SK-N-SH (cell line): Measurements from ENCODE around the gene SYT6.

Experiments
- CHD2 ChIP-seq: fragments of 150-350 bp; IDR thresholded peaks from 2 replicates; pipeline ENCODE4 v1.6.1; 2018; ENCODE audit warnings: low read length; ENCODE audit not compliant: partially characterized antibody
- ELF1 ChIP-seq: IDR thresholded peaks from 2 replicates; pipeline ENCODE4 v1.4.0; 2012
- EP300 ChIP-seq, 2 experiments: IDR thresholded peaks; 2 replicates each; pipeline versions ENCODE4 v1.4.0 to v1.6.1; 2012; ENCODE audit warnings: borderline replicate concordance in 1 of 2, low read depth in 1 of 2, low read length in 1 of 2
- FOXM1 ChIP-seq: IDR thresholded peaks from 2 replicates; pipeline ENCODE4 v1.4.0; 2012; ENCODE audit warnings: low read depth, mild to moderate bottlenecking
- IRF3 ChIP-seq: fragments of 150-350 bp; IDR thresholded peaks from 2 replicates; pipeline ENCODE4 v1.6.1; 2016; ENCODE audit warnings: mild to moderate bottlenecking, low read depth, low read length
- MXI1 ChIP-seq: IDR thresholded peaks from 2 replicates; pipeline ENCODE4 v1.6.1; 2012; ENCODE audit warnings: mild to moderate bottlenecking, low read depth, low read length, improper control_type of control experiment
- POLR2AphosphoS5 ChIP-seq: IDR thresholded peaks from 2 replicates; pipeline ENCODE4 v1.6.1; 2012; ENCODE audit warnings: low read depth, low read length
- SIN3A ChIP-seq: IDR thresholded peaks from 2 replicates; pipeline ENCODE4 v1.6.1; 2012; ENCODE audit warnings: low read depth, mild to moderate bottlenecking, low read length, moderate library complexity, borderline replicate concordance
- TAF1 ChIP-seq: IDR thresholded peaks from 2 replicates; pipeline ENCODE4 v1.6.1; 2012; ENCODE audit warnings: low read depth, mild to moderate bottlenecking, low read length, moderate library complexity, borderline replicate concordance
- TF ChIP-seq, protein P1 (sequence below): IDR thresholded peaks from 2 replicates; pipeline ENCODE4 v1.4.0; 2012; ENCODE audit warnings: low read depth, borderline replicate concordance
- TF ChIP-seq, protein P2 (sequence below): fragments of 200-600 bp; sonication (generic); IDR thresholded peaks from 2 replicates; pipeline ENCODE4 v1.6.1; 2017; ENCODE audit warnings: antibody characterized with exemption, mild to moderate bottlenecking, moderate library complexity
- TF ChIP-seq, protein P3 (sequence below): IDR thresholded peaks from 2 replicates; pipeline ENCODE4 v1.6.1; 2012; ENCODE audit warnings: mild to moderate bottlenecking, low read depth, low read length, moderate library complexity

GRCh38 chr1:114195819-114196218 is 42.1 kb upstream of the SYT6 start:
- TF ChIP-seq EP300 (IDR thresholded peaks at IDR 0.05; ENCODE audit: borderline replicate concordance in 1 of 2, low read depth in 1 of 2, low read length in 1 of 2) (no peak), MXI1 (no peak), CHD2 (no peak), TAF1 (no peak), ELF1 (no peak), IRF3 (no peak), SIN3A (no peak), POLR2AphosphoS5 (no peak), FOXM1 (no peak)
- TF ChIP-seq, protein P1, sequence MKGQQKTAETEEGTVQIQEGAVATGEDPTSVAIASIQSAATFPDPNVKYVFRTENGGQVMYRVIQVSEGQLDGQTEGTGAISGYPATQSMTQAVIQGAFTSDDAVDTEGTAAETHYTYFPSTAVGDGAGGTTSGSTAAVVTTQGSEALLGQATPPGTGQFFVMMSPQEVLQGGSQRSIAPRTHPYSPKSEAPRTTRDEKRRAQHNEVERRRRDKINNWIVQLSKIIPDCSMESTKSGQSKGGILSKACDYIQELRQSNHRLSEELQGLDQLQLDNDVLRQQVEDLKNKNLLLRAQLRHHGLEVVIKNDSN: no peak
- TF ChIP-seq, protein P2, sequence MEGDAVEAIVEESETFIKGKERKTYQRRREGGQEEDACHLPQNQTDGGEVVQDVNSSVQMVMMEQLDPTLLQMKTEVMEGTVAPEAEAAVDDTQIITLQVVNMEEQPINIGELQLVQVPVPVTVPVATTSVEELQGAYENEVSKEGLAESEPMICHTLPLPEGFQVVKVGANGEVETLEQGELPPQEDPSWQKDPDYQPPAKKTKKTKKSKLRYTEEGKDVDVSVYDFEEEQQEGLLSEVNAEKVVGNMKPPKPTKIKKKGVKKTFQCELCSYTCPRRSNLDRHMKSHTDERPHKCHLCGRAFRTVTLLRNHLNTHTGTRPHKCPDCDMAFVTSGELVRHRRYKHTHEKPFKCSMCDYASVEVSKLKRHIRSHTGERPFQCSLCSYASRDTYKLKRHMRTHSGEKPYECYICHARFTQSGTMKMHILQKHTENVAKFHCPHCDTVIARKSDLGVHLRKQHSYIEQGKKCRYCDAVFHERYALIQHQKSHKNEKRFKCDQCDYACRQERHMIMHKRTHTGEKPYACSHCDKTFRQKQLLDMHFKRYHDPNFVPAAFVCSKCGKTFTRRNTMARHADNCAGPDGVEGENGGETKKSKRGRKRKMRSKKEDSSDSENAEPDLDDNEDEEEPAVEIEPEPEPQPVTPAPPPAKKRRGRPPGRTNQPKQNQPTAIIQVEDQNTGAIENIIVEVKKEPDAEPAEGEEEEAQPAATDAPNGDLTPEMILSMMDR: no peak
- TF ChIP-seq, protein P3, sequence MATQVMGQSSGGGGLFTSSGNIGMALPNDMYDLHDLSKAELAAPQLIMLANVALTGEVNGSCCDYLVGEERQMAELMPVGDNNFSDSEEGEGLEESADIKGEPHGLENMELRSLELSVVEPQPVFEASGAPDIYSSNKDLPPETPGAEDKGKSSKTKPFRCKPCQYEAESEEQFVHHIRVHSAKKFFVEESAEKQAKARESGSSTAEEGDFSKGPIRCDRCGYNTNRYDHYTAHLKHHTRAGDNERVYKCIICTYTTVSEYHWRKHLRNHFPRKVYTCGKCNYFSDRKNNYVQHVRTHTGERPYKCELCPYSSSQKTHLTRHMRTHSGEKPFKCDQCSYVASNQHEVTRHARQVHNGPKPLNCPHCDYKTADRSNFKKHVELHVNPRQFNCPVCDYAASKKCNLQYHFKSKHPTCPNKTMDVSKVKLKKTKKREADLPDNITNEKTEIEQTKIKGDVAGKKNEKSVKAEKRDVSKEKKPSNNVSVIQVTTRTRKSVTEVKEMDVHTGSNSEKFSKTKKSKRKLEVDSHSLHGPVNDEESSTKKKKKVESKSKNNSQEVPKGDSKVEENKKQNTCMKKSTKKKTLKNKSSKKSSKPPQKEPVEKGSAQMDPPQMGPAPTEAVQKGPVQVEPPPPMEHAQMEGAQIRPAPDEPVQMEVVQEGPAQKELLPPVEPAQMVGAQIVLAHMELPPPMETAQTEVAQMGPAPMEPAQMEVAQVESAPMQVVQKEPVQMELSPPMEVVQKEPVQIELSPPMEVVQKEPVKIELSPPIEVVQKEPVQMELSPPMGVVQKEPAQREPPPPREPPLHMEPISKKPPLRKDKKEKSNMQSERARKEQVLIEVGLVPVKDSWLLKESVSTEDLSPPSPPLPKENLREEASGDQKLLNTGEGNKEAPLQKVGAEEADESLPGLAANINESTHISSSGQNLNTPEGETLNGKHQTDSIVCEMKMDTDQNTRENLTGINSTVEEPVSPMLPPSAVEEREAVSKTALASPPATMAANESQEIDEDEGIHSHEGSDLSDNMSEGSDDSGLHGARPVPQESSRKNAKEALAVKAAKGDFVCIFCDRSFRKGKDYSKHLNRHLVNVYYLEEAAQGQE: no peak
